GM19395 (cell line): Measurements from ENCODE around the gene CLIP4.

Source experiments
- ATAC-seq: cut with Tn5 transposase; IDR thresholded peaks from one replicate; pipeline ENCODE4 v1.9.1; 2021; ENCODE audit warnings: mild to moderate bottlenecking, moderate library complexity; ENCODE audit not compliant: unreplicated experiment

The CLIP4 gene

DNA sequence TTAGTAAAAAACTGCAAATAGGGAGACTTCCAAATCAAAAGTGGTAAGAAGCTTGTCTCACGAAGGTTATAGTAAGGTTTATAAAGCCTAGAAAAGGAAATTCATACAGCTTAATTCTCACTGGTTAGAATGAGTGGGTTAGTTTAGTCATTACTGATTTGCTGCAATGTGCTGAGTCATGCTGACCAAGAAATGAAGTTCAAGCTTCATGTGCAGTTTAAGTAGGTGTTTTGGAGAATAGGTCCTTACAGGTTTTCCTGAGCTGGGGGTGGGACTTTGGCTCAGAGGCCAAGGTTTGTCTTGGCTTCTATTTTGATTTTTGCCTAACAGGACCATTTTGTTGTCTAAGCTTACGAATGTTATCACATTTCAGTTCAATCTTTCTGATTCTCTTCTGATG is 15.1 kb downstream of the CLIP4 start:
- ATAC-seq = peak; percentile 78

DNA sequence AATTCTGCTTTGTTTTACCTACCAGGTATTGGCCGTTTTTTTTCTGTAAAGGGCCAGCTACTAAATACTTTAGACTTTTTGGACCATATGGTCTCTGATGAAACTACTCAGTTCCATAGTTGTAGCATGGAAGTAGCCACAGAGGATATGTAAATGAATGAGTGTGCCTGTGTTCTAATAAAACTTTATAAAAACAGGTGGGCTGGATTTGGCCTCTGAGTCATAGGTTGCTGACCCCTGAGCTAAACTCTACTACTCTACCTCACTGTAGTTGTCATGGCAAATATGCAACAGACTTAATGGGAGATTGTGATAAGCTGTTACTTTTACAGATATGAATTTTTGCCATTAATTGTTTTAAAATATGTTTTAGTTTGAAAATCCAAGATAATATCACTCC is 19.7 kb downstream of the CLIP4 start:
- no peak for ATAC-seq

DNA sequence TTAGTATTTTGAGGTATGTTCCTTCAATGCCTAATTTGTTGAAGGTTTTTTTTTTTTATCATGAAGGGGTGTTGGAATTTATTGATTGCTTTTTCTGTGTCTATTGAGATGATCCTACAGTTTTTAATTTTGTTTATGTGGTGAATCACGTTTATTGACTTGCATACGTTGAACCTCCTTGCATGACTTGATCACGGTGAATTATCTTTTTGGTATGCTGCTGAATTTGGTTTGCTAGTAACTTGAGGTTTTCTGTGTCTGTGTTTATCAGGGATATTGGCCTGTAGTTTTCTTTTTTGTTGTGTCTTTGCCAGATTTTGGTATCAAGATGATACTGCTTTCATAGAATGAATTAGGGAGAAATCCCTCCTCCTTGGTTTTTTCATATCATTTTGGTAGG is 23.9 kb downstream of the CLIP4 start:
- no peak for ATAC-seq

DNA sequence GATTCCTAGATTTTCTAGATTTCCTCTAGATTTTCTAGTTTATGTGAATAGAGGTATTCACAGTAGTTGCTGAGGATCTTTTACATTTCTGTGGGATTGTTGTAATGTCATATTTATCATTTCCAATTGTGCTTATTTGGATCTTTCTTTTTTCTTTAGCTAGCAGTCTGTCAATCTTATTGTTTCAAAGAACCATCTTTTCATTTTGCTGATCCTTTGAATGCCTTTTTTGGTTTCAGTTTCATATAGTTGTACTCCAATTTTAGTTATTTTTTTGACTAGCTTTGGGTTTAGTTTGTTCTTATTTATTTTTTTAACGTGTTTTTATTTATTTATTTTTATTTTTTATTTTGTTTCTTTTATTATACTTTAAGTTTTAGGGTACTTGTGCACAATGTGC is 24.5 kb downstream of the CLIP4 start:
- ATAC-seq = no peak

DNA sequence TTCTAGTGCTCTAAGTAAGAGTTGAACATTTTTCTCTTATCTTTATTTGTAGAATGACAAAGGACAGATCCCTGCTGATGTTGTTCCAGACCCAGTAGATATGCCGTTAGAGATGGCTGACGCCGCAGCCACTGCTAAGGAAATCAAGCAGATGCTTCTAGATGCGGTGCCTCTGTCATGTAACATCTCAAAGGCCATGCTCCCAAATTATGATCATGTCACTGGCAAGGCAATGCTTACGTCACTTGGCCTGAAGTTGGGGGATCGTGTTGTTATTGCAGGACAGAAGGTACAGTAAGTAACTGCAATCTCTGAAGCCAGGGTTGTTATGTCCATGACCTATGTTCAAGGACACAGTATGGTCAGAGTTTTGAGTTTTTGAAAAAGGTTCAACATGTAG is 28.4 kb downstream of the CLIP4 start:
- ATAC-seq = no peak

DNA sequence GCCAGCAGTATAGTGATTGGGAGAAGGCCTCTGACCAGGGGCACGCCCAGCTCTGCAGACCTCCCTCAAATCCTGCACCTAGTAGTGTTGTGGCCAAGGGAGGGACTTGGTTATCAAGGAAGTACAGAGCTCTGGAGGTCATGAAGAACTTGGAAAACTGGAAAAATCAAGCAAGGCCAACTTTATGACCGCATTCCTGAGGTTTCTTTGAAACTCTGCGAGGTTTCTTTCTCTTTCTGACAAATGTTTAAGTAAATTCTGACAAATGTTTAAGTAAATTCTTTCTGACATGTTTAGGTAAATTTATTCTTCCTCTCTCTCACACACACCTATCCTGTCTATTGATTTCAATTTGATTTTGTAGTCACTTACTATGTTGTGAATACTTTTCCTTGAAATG is 31.0 kb downstream of the CLIP4 start:
- no peak for ATAC-seq

DNA sequence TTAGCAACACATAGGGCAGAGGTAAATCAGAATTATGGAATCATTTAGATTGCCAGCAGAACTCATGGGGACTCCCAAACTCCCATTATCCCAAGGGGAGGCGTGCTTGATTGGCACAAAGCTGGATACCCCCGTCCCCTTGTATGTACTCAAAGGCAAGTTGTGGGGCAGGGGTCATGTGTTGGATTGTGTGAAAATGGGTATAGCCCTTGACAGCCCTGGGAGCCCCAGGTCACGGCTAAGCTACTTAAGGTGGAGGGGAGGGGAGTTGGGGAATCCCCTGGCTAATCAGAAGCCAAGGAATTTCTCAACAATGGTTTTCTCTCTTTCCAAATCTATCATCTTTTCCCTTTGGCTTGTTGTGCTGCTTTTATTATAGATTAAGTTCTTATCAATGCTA is 32.7 kb downstream of the CLIP4 start:
- ATAC-seq = no peak

DNA sequence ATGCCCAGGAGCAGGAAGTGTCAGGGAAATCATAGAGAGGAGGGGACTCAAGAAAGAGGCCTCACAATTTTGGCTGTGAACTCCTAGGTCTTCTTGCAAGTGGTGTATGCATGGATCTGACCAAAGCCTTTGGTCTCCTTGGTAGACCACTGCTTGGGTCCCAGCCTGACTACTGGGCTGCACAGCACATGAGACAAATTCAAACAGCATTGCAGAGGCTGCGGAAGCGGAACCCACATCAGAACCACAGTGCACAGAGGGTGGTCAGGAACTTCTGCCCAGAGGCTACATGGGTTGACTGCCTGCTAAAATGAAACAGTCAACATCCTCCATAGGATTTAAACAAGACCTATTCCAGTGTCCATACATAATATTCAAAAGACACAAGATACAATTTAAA is 39.4 kb downstream of the CLIP4 start:
- no peak for ATAC-seq

DNA sequence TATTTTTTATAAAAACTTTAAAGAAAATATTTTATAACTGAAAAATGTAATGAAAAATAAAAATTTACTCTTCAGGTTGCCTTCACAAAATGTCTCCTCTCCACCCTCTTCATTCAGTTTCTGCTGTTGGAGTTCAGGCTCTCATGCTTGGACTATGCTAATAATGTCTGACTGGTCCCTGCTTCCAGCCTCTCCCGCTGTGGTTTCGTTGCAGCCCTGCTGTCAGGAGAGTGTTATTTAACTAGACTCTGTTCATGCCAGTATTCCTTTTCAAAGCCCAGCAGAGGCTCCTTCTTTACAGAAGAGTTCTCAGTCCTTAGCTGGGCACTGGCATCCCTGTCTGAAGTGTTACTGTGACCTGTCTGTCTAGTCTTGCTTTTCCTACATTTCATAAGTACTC is 40.4 kb downstream of the CLIP4 start:
- ATAC-seq = no peak

DNA sequence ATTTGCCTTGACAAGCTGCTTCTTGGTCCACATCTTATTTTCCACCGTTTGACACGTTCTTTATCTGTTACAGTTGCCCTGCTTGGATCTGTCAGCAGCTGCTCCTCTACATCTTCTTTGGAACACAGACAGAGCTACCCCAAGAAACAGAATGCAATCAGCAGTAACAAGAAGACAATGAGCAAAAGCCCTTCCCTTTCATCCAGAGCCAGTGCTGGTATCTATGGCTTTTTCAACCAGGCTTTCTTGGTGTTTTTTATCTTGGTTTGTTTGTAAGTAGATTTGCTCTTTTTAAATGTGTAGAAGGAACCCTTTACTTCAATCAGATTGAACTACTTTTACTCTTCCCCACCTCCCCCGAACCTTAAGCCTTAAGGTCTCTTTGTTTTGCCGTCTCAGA is 41.9 kb downstream of the CLIP4 start:
- ATAC-seq = no peak

DNA sequence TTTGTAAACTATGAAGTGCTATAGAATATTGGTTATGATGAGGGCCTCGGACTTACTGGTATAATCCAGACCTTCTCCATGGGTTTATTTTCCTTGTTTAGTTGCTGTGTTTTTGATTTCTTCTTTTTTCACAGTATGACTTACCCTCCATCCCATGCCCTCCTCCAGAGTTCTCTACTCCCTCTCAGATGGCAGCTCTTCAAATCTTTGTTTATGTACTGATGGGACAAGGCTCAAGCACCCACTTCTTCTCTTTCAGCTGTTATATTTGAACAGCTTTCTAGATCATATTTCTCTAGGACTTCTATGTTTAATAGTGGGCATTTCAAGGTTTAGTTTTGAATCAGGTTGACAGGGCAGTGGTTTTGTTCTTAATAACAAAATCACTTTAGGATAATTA is 43.9 kb downstream of the CLIP4 start:
- no peak for ATAC-seq

DNA sequence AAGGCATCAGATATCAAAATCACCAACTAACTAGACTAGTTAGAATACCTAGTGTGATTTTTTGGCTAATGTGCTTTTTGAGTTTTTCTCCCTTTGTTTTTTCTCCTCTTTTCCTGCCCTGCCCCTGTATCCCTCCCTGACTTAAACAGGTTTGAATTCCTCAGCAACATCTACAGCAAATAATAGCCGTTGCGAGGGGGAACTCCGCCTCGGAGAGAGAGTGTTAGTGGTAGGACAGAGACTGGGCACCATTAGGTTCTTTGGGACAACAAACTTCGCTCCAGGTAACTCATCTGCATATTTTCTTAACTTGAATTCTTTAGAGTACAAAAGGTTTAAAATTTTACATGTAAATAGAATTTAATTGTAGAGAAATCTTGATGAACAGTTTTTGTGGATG is 45.0 kb downstream of the CLIP4 start:
- ATAC-seq = no peak

DNA sequence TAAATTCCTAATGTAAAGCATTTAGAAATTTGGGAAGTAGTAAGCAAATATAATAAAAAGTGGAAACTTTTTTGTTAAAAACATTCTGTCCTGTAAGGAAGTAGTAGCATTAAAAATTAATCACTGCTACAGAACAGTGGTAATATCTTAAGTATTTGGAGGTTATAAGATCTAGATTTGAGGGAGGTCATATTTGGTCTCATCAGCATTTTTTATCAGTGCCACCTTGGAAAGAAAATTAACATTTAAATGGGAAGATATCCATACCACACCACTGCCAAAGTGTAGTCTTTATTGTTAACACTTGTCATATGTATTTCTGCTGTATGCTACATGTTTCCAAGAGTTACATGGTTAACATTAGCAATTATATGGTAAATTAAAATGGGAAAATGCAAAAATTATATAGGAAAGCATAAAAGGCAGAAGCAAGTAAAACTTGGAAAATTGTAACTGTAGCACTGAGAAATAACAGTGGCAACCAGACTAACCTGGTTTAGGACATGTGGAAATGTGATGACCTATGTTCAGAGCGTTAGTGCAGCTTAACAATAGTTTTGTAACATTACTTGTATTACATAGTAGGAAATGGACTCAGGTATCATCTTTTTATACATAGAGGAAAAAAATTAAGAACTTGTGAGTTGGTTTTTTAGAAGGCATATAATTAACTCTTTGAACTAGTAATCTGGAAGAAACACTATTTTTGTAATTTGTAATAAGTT is 47.2 kb downstream of the CLIP4 start:
- ATAC-seq = no peak

DNA sequence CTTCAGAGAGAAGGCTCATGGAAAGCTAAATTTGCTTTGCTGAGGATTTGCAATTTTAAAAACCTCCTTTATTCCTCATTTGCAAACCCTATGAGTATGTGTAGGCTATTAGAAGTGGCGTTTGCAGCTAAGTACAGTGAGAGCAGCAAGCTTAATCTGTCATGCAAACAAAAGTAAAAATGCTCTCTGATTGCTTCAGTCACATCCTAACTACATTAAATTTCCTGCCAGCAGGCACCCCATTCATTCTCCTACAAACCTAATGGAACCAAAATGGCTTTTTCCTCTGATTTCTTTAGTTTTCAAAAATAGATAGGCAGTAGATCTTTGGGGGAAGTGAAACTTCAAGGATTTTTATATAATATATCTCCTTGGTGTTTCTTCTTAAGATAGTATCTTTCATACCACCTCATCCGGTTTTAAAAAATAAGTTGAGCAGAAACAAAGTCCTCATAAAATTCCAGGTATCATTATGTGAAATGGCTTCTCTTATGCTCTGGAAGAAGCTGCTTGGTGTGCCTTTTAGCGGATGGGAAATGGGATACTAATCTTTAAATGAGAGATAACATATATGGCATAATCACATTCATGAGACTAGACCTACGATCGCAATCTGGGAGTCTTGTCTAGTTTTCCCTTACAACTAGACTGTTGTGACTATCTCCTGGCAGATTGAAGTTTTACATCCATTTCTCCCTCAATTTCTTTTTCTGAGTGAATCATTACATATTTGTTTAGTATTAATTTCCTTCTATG is 49.1 kb downstream of the CLIP4 start:
- no peak for ATAC-seq

DNA sequence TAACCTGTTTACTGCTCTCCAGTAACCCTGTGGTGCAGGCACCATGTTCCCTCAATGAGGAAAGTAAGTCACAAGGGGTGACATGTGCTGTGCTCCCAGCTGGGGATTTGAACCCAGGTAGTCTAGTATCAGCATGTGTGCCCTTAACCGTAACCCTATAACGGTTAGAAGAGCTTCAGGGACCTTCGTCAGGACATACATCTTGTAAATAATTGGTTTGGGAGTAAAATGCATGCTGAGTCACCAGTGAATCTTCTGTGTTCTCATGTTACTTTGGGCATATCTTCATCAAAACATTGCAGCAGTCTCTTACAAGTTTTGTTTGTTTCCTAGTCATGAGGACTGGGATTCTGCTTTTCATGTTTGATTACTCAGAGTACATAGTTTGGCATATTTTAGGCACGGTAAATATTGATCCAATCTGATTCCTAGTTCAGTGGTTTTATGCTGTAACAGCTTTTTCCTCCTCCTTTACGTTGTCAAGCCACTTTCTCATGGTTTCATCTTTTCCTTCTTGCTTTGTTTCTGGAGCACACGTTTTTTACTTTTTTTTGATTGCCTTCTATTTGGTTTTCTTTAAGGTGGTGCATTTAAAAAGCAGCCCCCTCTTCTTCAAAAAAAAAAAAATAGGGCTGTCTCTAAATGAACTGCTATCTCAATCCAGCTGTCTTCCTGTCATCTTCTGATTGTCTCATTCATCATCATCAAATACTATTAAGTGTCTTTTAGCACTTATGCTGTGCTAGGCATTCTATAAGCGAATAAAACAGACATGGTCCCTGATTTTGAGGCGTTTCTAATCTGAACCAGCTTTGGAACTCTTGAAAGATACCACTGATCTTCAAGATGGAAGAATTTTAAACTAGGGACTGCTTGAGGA is 50.4 kb downstream of the CLIP4 start:
- ATAC-seq = no peak

DNA sequence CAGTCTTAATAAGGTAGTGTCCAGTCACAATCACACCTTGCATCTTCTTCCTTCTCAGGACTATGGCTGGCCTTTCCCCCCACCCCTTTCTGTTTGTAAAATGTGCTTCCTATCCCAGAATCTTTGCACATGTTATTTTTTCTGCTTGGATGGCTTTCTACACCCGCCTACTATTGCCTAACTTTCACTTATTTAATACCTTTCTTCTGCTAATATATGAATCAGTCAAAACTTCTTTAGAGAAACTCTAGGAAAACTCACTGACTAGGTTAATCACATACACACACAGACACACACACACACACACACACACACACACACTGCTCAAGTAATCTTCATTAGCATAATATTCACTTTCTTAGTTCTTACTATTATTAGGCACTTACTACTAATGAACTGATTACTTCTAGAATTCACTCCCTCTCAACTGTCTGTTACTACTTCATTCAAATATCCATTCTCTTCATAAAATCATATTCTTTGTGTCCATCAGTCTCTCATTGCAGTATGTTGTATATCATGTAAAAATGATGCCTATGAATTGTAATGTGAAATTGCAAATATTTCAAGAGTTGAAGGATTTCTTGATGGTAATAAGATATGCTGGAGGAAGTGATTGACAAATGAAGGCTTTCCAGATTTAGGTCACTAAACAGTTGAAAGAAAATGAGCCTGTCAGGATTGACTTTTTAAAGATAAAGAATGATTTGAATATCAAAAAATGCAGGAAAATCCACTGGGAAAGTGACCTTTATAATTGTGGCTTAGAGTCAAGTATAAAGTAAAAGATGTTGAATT is 51.2 kb downstream of the CLIP4 start:
- no peak for ATAC-seq

DNA sequence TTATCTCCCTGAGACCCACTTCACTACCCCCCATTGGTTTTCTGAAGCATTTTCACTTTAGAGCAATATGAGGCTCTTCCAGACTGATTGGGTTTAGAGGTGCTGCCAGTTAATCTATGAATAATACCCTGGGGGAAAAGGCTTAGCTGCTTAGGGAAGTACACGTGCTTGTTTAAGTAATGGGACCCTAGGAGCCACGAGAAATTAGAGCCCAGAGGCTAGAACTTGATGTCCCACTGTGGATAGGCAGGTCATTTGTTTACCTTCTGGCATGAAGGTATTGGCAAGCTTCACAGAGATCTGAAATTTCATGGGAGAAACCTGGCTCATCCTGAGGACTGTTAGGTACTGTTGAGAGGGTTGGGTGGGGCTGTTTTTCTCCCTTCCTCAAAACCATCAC is 59.7 kb downstream of the CLIP4 start:
- ATAC-seq = no peak

DNA sequence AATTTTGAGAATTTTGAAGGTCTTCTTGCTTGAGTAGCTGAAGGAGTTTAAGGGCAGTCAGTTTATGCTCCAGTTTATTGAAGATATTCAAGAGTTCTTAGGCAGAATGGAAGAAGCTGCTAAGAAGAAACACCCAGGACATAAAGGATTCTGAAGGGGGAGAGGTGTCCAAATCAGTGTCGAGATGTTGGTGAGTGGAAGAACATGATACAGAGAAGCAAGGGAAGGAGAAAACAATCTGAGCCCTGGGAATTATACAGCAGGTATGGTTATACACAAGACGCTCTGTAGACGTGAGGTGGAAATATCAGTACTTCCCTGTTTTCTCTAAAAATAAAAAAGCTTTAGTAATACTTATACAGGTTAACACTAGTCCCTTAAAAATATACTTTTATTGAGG is 60.1 kb downstream of the CLIP4 start:
- no peak for ATAC-seq

DNA sequence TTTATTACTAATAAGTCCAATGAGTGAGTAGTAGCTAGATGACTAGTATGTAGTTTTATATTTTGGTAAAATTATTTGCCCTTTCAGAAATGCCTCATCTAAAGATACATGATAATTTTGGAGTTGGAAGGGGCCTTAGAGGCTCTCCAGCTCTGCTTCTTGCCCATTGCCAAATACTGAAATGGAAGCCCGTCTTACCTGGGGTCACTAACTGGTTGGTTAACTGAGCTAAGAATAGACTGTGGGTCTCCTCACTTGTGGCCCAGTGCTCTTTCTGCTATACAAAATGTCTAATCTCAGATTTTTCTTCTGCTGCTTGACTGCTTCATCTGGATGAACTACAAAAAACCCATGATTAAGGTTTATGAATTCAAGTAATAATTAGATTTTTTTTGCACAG is 67.1 kb downstream of the CLIP4 start:
- no peak for ATAC-seq

DNA sequence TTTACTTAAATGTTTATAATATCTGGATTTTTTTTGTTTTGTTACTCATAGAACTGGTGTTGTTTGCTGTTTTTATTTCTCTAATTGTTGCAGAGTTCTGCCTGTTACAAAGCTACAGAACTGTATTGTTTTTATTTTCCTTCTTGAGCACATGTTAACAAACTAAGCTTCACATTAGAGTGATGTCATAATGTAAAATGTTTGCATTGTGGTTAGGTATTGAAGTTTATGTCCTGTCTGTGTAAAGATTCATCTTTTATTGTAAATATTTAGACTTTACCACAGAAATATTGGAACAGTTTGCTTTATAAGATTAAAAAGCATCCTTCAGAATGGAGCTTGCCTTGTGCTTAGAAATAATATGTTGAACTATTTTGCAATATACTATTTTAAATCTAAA is 67.7 kb downstream of the CLIP4 start:
- no peak for ATAC-seq

DNA sequence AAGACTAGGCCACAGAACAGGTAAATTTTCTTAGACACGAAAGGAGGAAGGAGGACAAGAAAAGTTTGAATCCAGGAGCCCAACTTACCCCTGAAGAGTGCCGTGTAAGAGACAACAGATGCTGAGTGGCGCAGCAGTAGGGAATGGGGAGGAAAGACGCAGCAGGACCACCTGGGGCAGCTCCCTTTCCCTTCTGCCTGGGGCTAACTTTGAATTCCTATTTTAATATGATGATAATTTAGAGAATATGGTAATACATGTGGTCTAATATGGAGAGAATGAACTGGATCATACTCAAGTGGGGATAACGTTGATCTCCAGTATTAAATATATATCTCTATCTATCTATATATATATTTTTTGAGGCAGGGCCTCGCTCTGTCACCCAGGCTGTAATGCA is 69.3 kb downstream of the CLIP4 start:
- no peak for ATAC-seq
